Astrocyte (in vitro differentiated cells and primary cell): ENCODE measurements around the gene TEX101. TPM values are rescaled to one million over a fixed set of nuclear protein-coding genes. Genes with fewer than 3 reads are reported as not detected.
"Not testable (repeated sequence)": the region's sequence is repeated elsewhere in the genome, so short reads cannot be mapped to it uniquely, and the experiment has no call there.

Source experiments
- DNase-seq: peaks from one replicate; pipeline ENCODE4 v3.0.0-alpha.2; 2010; ENCODE audit warnings: low read depth
- FAIRE-seq: peaks from 2 replicates; lab custom pipeline; 2011; peaks lifted over from hg19 to GRCh38; lab: Jason Lieb, UNC
- H2AFZ ChIP-seq: 2 replicates; pipeline ENCODE4 v1.6.0; 2012; ENCODE audit warnings: low read depth, low read length, inconsistent platforms
- H3K27ac ChIP-seq: 2 replicates; pipeline ENCODE4 v1.5.1; 2011; ENCODE audit warnings: low read depth, low read length, inconsistent platforms
- H3K27me3 ChIP-seq: 2 replicates; pipeline ENCODE4 v1.6.0; 2011; ENCODE audit warnings: low read length, inconsistent platforms; ENCODE audit not compliant: insufficient read depth
- H3K36me3 ChIP-seq: 2 replicates; pipeline ENCODE4 v1.5.1; 2011; ENCODE audit warnings: low read length, inconsistent platforms; ENCODE audit not compliant: insufficient read depth
- H3K4me1 ChIP-seq: 2 replicates; pipeline ENCODE4 v1.5.1; 2011; ENCODE audit warnings: low read length, inconsistent platforms; ENCODE audit not compliant: insufficient read depth
- H3K4me2 ChIP-seq: 2 replicates; pipeline ENCODE4 v1.6.0; 2012; ENCODE audit warnings: low read length, inconsistent platforms
- H3K4me3 ChIP-seq: 2 replicates; pipeline ENCODE4 v1.5.1; 2011; ENCODE audit warnings: low read depth, mild to moderate bottlenecking, low read length, inconsistent platforms; ENCODE audit not compliant: insufficient read depth
- H3K79me2 ChIP-seq: 2 replicates; pipeline ENCODE4 v1.6.0; 2012; ENCODE audit warnings: mild to moderate bottlenecking, low read length, inconsistent platforms; ENCODE audit not compliant: insufficient read depth
- H3K9ac ChIP-seq: 2 replicates; pipeline ENCODE4 v1.6.0; 2012; ENCODE audit warnings: mild to moderate bottlenecking, low read length, inconsistent platforms
- H3K9me3 ChIP-seq: 2 replicates; pipeline ENCODE4 v1.5.1; 2012; ENCODE audit warnings: low read depth, mild to moderate bottlenecking, low read length, inconsistent platforms; ENCODE audit not compliant: insufficient read depth
- H4K20me1 ChIP-seq: 2 replicates; pipeline ENCODE4 v1.6.0; 2012; ENCODE audit warnings: low read length, inconsistent platforms; ENCODE audit not compliant: insufficient read depth
- H3K27ac Mint-ChIP-seq: one replicate; pipeline ENCODE4 v1.8.0; 2021; ENCODE audit warnings: mild to moderate bottlenecking, mixed read lengths; ENCODE audit not compliant: unreplicated experiment
- H3K27me3 Mint-ChIP-seq: one replicate; pipeline ENCODE4 v1.8.0; 2021; ENCODE audit warnings: low read depth, mixed read lengths; ENCODE audit not compliant: unreplicated experiment
- H3K36me3 Mint-ChIP-seq: one replicate; pipeline ENCODE4 v1.8.0; 2021; ENCODE audit warnings: low read depth, mixed read lengths; ENCODE audit not compliant: unreplicated experiment
- H3K4me1 Mint-ChIP-seq: one replicate; pipeline ENCODE4 v1.8.0; 2021; ENCODE audit warnings: low read depth, mixed read lengths; ENCODE audit not compliant: unreplicated experiment
- H3K4me3 Mint-ChIP-seq: one replicate; pipeline ENCODE4 v1.8.0; 2021; ENCODE audit warnings: mild to moderate bottlenecking, moderate library complexity, mixed read lengths; ENCODE audit not compliant: unreplicated experiment
- H3K9me3 Mint-ChIP-seq: one replicate; pipeline ENCODE4 v1.8.0; 2021; ENCODE audit warnings: mild to moderate bottlenecking, mixed read lengths; ENCODE audit not compliant: unreplicated experiment
- CTCF ChIP-seq: IDR thresholded peaks from 2 replicates; pipeline ENCODE4 v1.5.1; 2011; ENCODE audit warnings: low read depth, mild to moderate bottlenecking, inconsistent platforms, low read length, moderate library complexity; ENCODE audit not compliant: insufficient read depth
- EZH2 ChIP-seq: IDR thresholded peaks from 2 replicates; pipeline ENCODE4 v1.6.1; 2012; ENCODE audit warnings: mild to moderate bottlenecking, low read length, inconsistent platforms; ENCODE audit not compliant: insufficient read depth
- total RNA-seq: library from RNA; stranded (reverse); gene quantifications from 2 replicates; pipeline ENCODE4 v1.2.1, GENCODE V29; 2021

The TEX101 gene
- total RNA-seq, 1 donor from 2014 or later, result not detected

GRCh38 chr19:43439709-43440063, 25.0 kb downstream of the TEX101 start:
- Histone ChIP-seq H3K4me1 (no peaks in the 10 kb centered on the region), H3K27me3 (no peaks in the 10 kb centered on the region), H2AFZ (no peak overlapping the region), H3K79me2 (no peaks in the 10 kb centered on the region), H3K9me3 (no peaks in the 10 kb centered on the region), H3K36me3 (no peaks in the 10 kb centered on the region), H3K4me2 (no peak overlapping the region), H3K9ac (no peak overlapping the region), H3K27ac (no peak overlapping the region), H4K20me1 (no peaks in the 10 kb centered on the region), H3K4me3 (no peak overlapping the region)
- Mint-ChIP-seq H3K27ac (no peak overlapping the region), H3K4me1 (no peaks in the 10 kb centered on the region), H3K9me3 (no peaks in the 10 kb centered on the region), H3K36me3 (no peaks in the 10 kb centered on the region), H3K27me3 (peaks cover 14% of the 10 kb centered on the region), H3K4me3 (no peak overlapping the region)
- no peak for FAIRE-seq
- TF ChIP-seq EZH2 (no peak), CTCF (no peak)
- DNase-seq, result no peak

- H3K9me3 ChIP-seq, result no peaks in the 10 kb centered on the region
- no peaks in the 10 kb centered on the region for H4K20me1 ChIP-seq
- no peak overlapping the region for H3K4me2 ChIP-seq
- H3K36me3 ChIP-seq, result no peaks in the 10 kb centered on the region
- Mint-ChIP-seq H3K27ac (no peak overlapping the region), H3K4me1 (no peaks in the 10 kb centered on the region), H3K36me3 (no peaks in the 10 kb centered on the region), H3K27me3 (peaks cover 17% of the 10 kb centered on the region), H3K4me3 (no peak overlapping the region), H3K9me3 (no peaks in the 10 kb centered on the region)
- no peak overlapping the region for H2AFZ ChIP-seq
- FAIRE-seq (no peak), DNase-seq (no peak)
- TF ChIP-seq EZH2, result no peak
- TF ChIP-seq CTCF, result no peak
- no peaks in the 10 kb centered on the region for H3K27me3 ChIP-seq
- H3K9ac ChIP-seq, result no peak overlapping the region
- H3K4me3 ChIP-seq, result no peak overlapping the region
- no peak overlapping the region for H3K27ac ChIP-seq
- H3K4me1 ChIP-seq, result no peaks in the 10 kb centered on the region
- no peaks in the 10 kb centered on the region for H3K79me2 ChIP-seq
These were observed 27.0 kb downstream of the TEX101 start for GRCh38 chr19:43441716-43442115.

- not testable (repeated sequence) for FAIRE-seq, H3K79me2 ChIP-seq, H3K36me3 ChIP-seq, H3K27me3 ChIP-seq, H3K4me1 ChIP-seq, H2AFZ ChIP-seq, H3K9me3 Mint-ChIP-seq, H3K4me1 Mint-ChIP-seq, DNase-seq, H3K9ac ChIP-seq, H3K27ac Mint-ChIP-seq, H3K4me2 ChIP-seq, H4K20me1 ChIP-seq, H3K9me3 ChIP-seq, H3K27ac ChIP-seq, H3K4me3 Mint-ChIP-seq, H3K36me3 Mint-ChIP-seq, H3K4me3 ChIP-seq
- H3K27me3 Mint-ChIP-seq, result peaks cover 20% of the 10 kb centered on the region
These were observed 29.4 kb downstream of the TEX101 start for GRCh38 chr19:43444091-43444490.
